ENCODE data around the gene AEN. TPM values are rescaled to one million over a fixed set of nuclear protein-coding genes. Genes with fewer than 3 reads are reported as not detected.

AEN gene
- total and polyA plus RNA-seq, 12 donors = 4.9 to 29.3 (median 12.9) TPM

DNA sequence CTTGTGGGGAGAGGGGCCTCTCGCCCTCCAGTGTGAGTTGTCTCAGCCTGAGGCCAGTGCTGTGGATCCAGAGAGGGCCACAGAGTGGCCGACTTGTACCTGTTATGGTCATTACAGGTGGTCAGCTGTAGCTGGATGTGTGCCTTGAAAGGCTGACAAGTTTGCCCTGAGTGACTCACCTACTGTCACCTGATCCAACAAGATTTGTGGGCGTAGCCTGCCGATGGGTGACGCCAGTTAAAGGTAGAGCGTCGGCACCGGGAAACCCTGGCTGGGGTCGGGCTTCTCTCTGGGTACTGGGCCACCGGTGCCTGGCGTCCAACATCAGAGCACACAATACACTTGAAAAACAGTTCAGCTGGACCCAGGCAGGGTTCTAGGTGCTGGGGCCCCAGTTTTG, 14.9 kb downstream of the AEN start:
- no peaks in the 10 kb centered on the region for H3K27me3 ChIP-seq

DNA sequence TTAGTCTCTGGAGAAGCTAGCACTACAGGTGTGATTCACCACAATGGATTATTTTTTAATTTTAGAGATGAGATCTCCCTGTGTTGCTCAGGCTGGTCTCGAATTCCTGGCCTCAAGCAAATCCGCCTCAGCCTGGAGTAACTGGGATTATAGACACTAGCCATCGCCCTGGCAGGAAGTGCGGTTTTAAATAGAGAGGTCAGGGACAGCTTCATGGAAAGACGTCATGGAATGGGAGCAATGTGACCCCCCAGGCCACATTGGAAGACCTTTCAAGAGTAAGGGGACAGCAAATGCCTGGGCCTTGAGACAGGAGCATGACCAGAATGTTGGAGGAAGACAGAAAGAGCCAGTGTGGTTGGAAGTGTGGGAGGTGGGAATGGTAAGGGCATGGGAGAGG, 15.5 kb downstream of the AEN start:
- Histone ChIP-seq H3K4me1 (replicated peaks in 1 of 2) (peaks cover 9 to 17% of the 10 kb centered on the region in 2 donors), H3K36me3 (replicated peaks in 1 of 2) (no peaks in the 10 kb centered on the region), H3K27me3 (no peaks in the 10 kb centered on the region), H3K27ac (peak overlapping the region in 2 of 5 donors; percentile 4 to 22), H3K9me3 (replicated peaks in 1 of 3) (no peaks in the 10 kb centered on the region), H3K4me3 (no peak overlapping the region)
- DNase-seq = no peak
- TF ChIP-seq, protein P1, sequence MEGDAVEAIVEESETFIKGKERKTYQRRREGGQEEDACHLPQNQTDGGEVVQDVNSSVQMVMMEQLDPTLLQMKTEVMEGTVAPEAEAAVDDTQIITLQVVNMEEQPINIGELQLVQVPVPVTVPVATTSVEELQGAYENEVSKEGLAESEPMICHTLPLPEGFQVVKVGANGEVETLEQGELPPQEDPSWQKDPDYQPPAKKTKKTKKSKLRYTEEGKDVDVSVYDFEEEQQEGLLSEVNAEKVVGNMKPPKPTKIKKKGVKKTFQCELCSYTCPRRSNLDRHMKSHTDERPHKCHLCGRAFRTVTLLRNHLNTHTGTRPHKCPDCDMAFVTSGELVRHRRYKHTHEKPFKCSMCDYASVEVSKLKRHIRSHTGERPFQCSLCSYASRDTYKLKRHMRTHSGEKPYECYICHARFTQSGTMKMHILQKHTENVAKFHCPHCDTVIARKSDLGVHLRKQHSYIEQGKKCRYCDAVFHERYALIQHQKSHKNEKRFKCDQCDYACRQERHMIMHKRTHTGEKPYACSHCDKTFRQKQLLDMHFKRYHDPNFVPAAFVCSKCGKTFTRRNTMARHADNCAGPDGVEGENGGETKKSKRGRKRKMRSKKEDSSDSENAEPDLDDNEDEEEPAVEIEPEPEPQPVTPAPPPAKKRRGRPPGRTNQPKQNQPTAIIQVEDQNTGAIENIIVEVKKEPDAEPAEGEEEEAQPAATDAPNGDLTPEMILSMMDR (IDR thresholded peaks at IDR 0.05) = no peak
- TF ChIP-seq POLR2A (IDR thresholded peaks at IDR 0.05) = no peak
- intact Hi-C loops (cut with DNase I) = no loop called here
- WGBS, 4 donors = 57 to 72% (median 63%) methylated on average over 5 of the region's 5 CpGs

More for the DNA sequence above, 14.9 kb downstream of the AEN start:
- peaks cover 9 to 17% of the 10 kb centered on the region in 2 donors for H3K4me1 ChIP-seq (replicated peaks in 1 of 2)
- TF ChIP-seq POLR2A (IDR thresholded peaks at IDR 0.05) = no peak
- TF ChIP-seq, protein P1 (IDR thresholded peaks at IDR 0.05) = no peak
- 73 to 78% (median 75%) methylated on average over 9 to 11 of the region's 11 CpGs for WGBS, 4 donors
- H3K4me3 ChIP-seq = no peak overlapping the region
- DNase-seq = peak in 1 of 7 donors; percentile 39
- no peaks in the 10 kb centered on the region for H3K9me3 ChIP-seq (replicated peaks in 1 of 3)
- H3K27ac ChIP-seq = peak overlapping the region in 3 of 5 donors; percentile 4 to 28 (median 22)
- intact Hi-C loops (cut with DNase I) = no loop called here
- H3K36me3 ChIP-seq (replicated peaks in 1 of 2) = no peaks in the 10 kb centered on the region

DNA sequence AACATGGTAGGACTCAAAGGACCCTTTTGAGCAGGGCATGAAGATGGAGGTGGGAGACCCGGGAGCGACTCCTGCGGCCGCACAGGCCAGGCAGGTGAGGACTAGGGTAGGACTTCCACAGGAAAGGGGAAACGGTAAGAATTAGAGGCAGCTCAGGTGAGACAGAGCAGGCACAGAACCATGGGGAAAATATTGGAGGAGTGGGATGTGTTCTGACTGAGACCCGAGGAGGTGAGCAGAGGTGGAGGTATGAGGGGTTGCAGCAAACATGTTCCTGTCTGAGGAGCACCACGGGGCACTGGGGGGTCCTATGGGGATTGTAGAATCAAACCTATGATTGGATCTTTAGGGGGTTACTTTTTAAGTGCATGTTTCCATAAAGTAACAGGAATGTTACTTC, 16.3 kb downstream of the AEN start:
- Histone ChIP-seq H3K36me3 (replicated peaks in 1 of 2) (no peaks in the 10 kb centered on the region), H3K4me1 (replicated peaks in 1 of 2) (peaks cover 9 to 17% of the 10 kb centered on the region in 2 donors), H3K9me3 (replicated peaks in 1 of 3) (no peaks in the 10 kb centered on the region), H3K27me3 (no peaks in the 10 kb centered on the region), H3K4me3 (no peak overlapping the region), H3K27ac (peak overlapping the region in 2 of 5 donors; percentile 95 to 96)
- 73 to 85% (median 78%) methylated on average over 7 of the region's 7 CpGs for WGBS, 4 donors
- no peak for DNase-seq
- intact Hi-C loops (cut with DNase I) = no loop called here
- TF ChIP-seq POLR2A (IDR thresholded peaks at IDR 0.05) = no peak
- TF ChIP-seq, protein P1 (IDR thresholded peaks at IDR 0.05) = no peak

DNA sequence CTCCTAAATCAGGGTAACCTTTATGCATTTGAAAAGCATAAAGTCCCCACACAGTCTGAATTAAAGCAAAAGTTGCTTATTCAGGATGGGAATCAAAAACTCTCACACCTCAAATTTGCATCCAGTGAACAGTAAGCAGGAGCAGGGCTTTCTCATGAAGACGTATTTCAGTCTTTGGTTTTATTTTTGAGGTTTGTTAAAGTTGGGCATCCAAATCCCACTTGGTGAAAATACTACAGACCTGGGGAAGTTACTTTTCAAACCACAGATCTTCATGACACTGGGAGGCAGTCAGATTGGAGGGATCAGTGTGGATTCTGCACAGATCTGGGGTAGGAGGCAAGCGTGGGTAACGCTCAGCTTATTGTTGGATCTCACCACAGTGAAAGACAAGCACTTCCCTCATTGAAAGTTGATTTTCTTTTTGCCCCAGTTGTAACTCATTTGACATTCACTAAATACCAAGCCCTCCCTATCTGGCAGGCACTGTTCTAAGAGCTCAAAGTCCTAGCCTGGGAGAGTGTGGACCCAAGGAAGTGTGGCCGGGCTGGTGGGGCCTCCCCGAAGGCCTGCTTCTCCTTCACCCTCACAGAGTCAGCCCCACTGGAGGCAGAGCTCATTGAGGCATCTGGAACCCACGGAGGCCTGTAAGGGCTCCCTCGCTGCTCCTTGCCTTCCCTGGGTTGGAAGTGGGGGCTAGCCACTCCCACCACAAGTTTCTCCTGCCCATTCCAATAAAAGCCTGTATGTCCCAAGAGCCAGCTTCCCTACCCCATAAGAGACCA, 16.9 kb downstream of the AEN start:
- peak in 1 of 7 donors; percentile 34 for DNase-seq
- intact Hi-C loops (cut with DNase I) = no loop called here
- H3K36me3 ChIP-seq (replicated peaks in 1 of 2) = no peaks in the 10 kb centered on the region
- TF ChIP-seq, protein P1 (IDR thresholded peaks at IDR 0.05) = no peak
- no peak for TF ChIP-seq POLR2A (IDR thresholded peaks at IDR 0.05)
- H3K27me3 ChIP-seq = no peaks in the 10 kb centered on the region
- H3K4me1 ChIP-seq (replicated peaks in 1 of 2) = peaks cover 9 to 17% of the 10 kb centered on the region in 2 donors
- H3K4me3 ChIP-seq = peak overlapping the region in 3 of 4 donors; percentile 16 to 59 (median 46)
- H3K27ac ChIP-seq = peak overlapping the region; percentile 50 to 96 (median 90)
- H3K9me3 ChIP-seq (replicated peaks in 1 of 3) = no peaks in the 10 kb centered on the region
- 66 to 86% (median 74%) methylated on average over 6 to 7 of the region's 7 CpGs for WGBS, 4 donors
